HG02981 (cell line): ENCODE measurements around the gene LACTB.

Source experiments
- ATAC-seq: cut with Tn5 transposase; IDR thresholded peaks from one replicate; pipeline ENCODE4 v1.9.1; 2021; ENCODE audit warnings: mild to moderate bottlenecking, moderate library complexity; ENCODE audit not compliant: unreplicated experiment

Gene LACTB

GRCh38 chr15:63166219-63166618, 44.6 kb downstream of the LACTB start:
- ATAC-seq: no peak

GRCh38 chr15:63169788-63170187, 48.1 kb downstream of the LACTB start:
- ATAC-seq: no peak

GRCh38 chr15:63172376-63172775, 50.7 kb downstream of the LACTB start:
- no peak for ATAC-seq

GRCh38 chr15:63172851-63173451, 51.3 kb downstream of the LACTB start:
- ATAC-seq: no peak

- ATAC-seq: no peak
Measured at GRCh38 chr15:63176302-63176701, 54.6 kb downstream of the LACTB start.

- no peak for ATAC-seq
Measured at GRCh38 chr15:63178034-63178433, 56.4 kb downstream of the LACTB start.

GRCh38 chr15:63180746-63181145, 59.1 kb downstream of the LACTB start:
- no peak for ATAC-seq

GRCh38 chr15:63181648-63182047, 60.0 kb downstream of the LACTB start:
- no peak for ATAC-seq

GRCh38 chr15:63185206-63185605, 63.5 kb downstream of the LACTB start:
- no peak for ATAC-seq

- no peak for ATAC-seq
Measured at GRCh38 chr15:63186065-63186464, 64.4 kb downstream of the LACTB start.

GRCh38 chr15:63187589-63188226, 66.0 kb downstream of the LACTB start:
- ATAC-seq: no peak

GRCh38 chr15:63188247-63188925, 66.7 kb downstream of the LACTB start:
- no peak for ATAC-seq

GRCh38 chr15:63188926-63189871, 67.5 kb downstream of the LACTB start, which contains the start of gene RAB8B:
RAB8B (plus strand) TSS chr15:63189606; CDS start chr15:63189625, 19 bp downstream.
- ATAC-seq: peak; percentile 88

- no peak for ATAC-seq
Measured at GRCh38 chr15:63189941-63190768, 68.5 kb downstream of the LACTB start.

- ATAC-seq: no peak
Measured at GRCh38 chr15:63190769-63191649, 69.3 kb downstream of the LACTB start.
